MM.1S (cell line): ENCODE measurements around the gene AAK1.

ENCODE experiments used
- EZH2phosphoT487 ChIP-seq: fragments of 300-600 bp; sonication (generic); IDR thresholded peaks from 2 replicates; pipeline ENCODE4 v1.6.1; 2018; ENCODE audit warnings: antibody characterized with exemption, low read length
- TF ChIP-seq, protein P1 (sequence below): fragments of 300-600 bp; sonication (generic); IDR thresholded peaks from 2 replicates; pipeline ENCODE4 v1.5.1; 2016; ENCODE audit warnings: antibody characterized with exemption, low read length, mixed read lengths

DNA sequence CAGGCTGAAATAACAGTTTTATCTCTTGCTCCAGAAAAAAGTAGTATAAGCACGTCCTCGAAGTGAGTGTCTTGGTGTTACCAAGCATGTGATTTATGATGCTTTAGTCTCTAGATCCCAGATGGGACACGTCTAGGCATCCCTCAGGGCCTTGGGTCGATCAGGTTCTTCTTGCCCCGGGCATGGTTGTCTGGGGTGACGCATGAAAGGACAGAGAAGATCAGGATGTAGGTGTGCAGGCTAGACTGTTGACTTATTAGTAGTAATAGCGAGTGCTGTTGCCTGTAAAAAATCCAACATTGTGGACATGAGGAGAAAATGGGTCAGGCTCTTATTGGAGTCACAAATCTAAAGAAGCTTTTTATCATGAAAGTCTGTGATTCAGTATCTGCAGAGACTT lies 112.4 kb downstream of the AAK1 start:
- TF ChIP-seq, protein P1, sequence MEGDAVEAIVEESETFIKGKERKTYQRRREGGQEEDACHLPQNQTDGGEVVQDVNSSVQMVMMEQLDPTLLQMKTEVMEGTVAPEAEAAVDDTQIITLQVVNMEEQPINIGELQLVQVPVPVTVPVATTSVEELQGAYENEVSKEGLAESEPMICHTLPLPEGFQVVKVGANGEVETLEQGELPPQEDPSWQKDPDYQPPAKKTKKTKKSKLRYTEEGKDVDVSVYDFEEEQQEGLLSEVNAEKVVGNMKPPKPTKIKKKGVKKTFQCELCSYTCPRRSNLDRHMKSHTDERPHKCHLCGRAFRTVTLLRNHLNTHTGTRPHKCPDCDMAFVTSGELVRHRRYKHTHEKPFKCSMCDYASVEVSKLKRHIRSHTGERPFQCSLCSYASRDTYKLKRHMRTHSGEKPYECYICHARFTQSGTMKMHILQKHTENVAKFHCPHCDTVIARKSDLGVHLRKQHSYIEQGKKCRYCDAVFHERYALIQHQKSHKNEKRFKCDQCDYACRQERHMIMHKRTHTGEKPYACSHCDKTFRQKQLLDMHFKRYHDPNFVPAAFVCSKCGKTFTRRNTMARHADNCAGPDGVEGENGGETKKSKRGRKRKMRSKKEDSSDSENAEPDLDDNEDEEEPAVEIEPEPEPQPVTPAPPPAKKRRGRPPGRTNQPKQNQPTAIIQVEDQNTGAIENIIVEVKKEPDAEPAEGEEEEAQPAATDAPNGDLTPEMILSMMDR, result no peak
- TF ChIP-seq EZH2phosphoT487, result no peak
